B cell (primary cell): ENCODE measurements around the gene SRRD. TPM values are rescaled to one million over a fixed set of nuclear protein-coding genes. Genes with fewer than 3 reads are reported as not detected.

ENCODE experiments used
- ATAC-seq: fragments of 200-7000 bp; cut with Tn5 transposase; one replicate; pipeline ENCODE4 v1.10.0; 2021; ENCODE audit warnings: low read depth, mild to moderate bottlenecking, moderate number of reproducible peaks, moderate library complexity
- CTCF ChIA-PET: fragments of 350-600 bp; sonication (Branson Sonifier 250); formaldehyde crosslinking; loops from one replicate; lab custom pipeline; 2021; ENCODE audit warnings: antibody characterized with exemption, inconsistent platforms; lab: Charles Lee
- POLR2A ChIA-PET: fragments of 350-600 bp; sonication (Branson Sonifier 250); formaldehyde crosslinking; loops from one replicate; lab custom pipeline; 2021; ENCODE audit warnings: antibody characterized with exemption; lab: Charles Lee
- DNase-seq: peaks from one replicate; pipeline ENCODE4 v3.0.0; 2013
- H2AFZ ChIP-seq: 2 replicates; pipeline ENCODE4 v1.6.1; 2012; ENCODE audit warnings: mild to moderate bottlenecking, low read depth, low read length; ENCODE audit not compliant: insufficient read depth, poor library complexity, severe bottlenecking
- H3K27ac ChIP-seq, 2 donors: 1 replicate in 1 of 2; 2 replicates in 1 of 2; pipeline ENCODE4 v1.5.1; 2012 to 2013; ENCODE audit warnings: low read length in 2 of 2, mild to moderate bottlenecking in 2 of 2, moderate library complexity in 1 of 2
- H3K27me3 ChIP-seq, 4 experiments: fragments of 200-600 bp in 1 of 4; sonication (generic) in 1 of 4; replicated peaks in 1 of 4; 1 replicate in 2 of 4; 2 replicates in 2 of 4; pipeline versions ENCODE4 v1.6.1 to v1.7.0; 2013 to 2016; ENCODE audit warnings: low read length in 3 of 4, mild to moderate bottlenecking in 2 of 4, mixed read lengths in 1 of 4, moderate library complexity in 1 of 4; ENCODE audit not compliant: insufficient read depth in 4 of 4, control insufficient read depth in 3 of 4; ENCODE audit errors: control extremely low read depth in 1 of 4
- H3K36me3 ChIP-seq, 2 experiments: replicated peaks in 1 of 2; 1 replicate in 1 of 2; 2 replicates in 1 of 2; pipeline versions ENCODE4 v1.6.1 to v1.7.1; 2013; ENCODE audit warnings: low read length in 1 of 2; ENCODE audit not compliant: insufficient read depth in 2 of 2, control insufficient read depth in 1 of 2; ENCODE audit errors: control extremely low read depth in 1 of 2, extremely low read depth in 1 of 2
- H3K4me1 ChIP-seq, 2 donors: fragments of 200-600 bp in 1 of 2; sonication (generic) in 1 of 2; 1 replicate in 1 of 2; 2 replicates in 1 of 2; pipeline versions ENCODE4 v1.5.1 to v1.6.1; 2013 to 2017; ENCODE audit warnings: low read length in 2 of 2; ENCODE audit not compliant: control insufficient read depth in 2 of 2, insufficient read depth in 2 of 2
- H3K4me2 ChIP-seq: replicated peaks from 2 replicates; pipeline ENCODE3; 2012; ENCODE audit warnings: mild to moderate bottlenecking, low read depth, low read length; ENCODE audit not compliant: poor library complexity, severe bottlenecking
- H3K4me3 ChIP-seq, 5 experiments: fragments of 200-600 bp in 1 of 5; sonication (generic) in 1 of 5; 1 replicate in 3 of 5; 2 replicates in 2 of 5; pipeline versions ENCODE4 v1.5.1 to v1.7.0; 2011 to 2016; ENCODE audit warnings: low read length in 4 of 5, mild to moderate bottlenecking in 4 of 5, low read depth in 2 of 5, control low read depth in 1 of 5, moderate library complexity in 1 of 5; ENCODE audit not compliant: insufficient read depth in 1 of 5; ENCODE audit errors: control extremely low read depth in 1 of 5, extremely low read depth in 1 of 5
- H3K79me2 ChIP-seq: fragments of 200-600 bp; sonication (generic); one replicate; pipeline ENCODE4 v1.6.0; 2016; ENCODE audit warnings: low read length; ENCODE audit not compliant: control insufficient read depth, insufficient read depth
- H3K9ac ChIP-seq: fragments of 200-600 bp; sonication (generic); 2 replicates; pipeline ENCODE4 v1.6.1; 2017; ENCODE audit warnings: mild to moderate bottlenecking, low read length, moderate library complexity
- H3K9me3 ChIP-seq, 3 donors: one replicate each; pipeline versions ENCODE4 v1.6.1 to v1.7.1; 2013; ENCODE audit warnings: low read length in 2 of 3; ENCODE audit not compliant: control insufficient read depth in 2 of 3, insufficient read depth in 1 of 3; ENCODE audit errors: control extremely low read depth in 1 of 3
- H4K20me1 ChIP-seq: 2 replicates; pipeline ENCODE4 v1.6.0; 2012; ENCODE audit warnings: mild to moderate bottlenecking, low read length; ENCODE audit not compliant: insufficient read depth, control insufficient read depth, poor library complexity, severe bottlenecking
- H3K27ac Mint-ChIP-seq: one replicate; pipeline ENCODE4 v1.8.0; 2021; ENCODE audit warnings: mixed read lengths
- H3K27me3 Mint-ChIP-seq: one replicate; pipeline ENCODE4 v1.8.0; 2021; ENCODE audit warnings: mixed read lengths
- H3K4me1 Mint-ChIP-seq: one replicate; pipeline ENCODE4 v1.8.0; 2021; ENCODE audit warnings: mixed read lengths
- H3K4me3 Mint-ChIP-seq: one replicate; pipeline ENCODE4 v1.8.0; 2021; ENCODE audit warnings: mixed read lengths
- H3K9me3 Mint-ChIP-seq: one replicate; pipeline ENCODE4 v1.8.0; 2022; ENCODE audit warnings: mixed read lengths; ENCODE audit not compliant: insufficient read depth
- EZH2 ChIP-seq: IDR thresholded peaks from 2 replicates; pipeline ENCODE4 v1.6.1; 2012; ENCODE audit warnings: borderline replicate concordance, low read depth, mild to moderate bottlenecking, moderate library complexity, low read length; ENCODE audit not compliant: insufficient read depth, poor library complexity, severe bottlenecking
- WGBS: methylation state at CpG from one replicate; pipeline ENCODE4 v1.1.5; 2013; ENCODE audit warnings: missing lambda C conversion rate; ENCODE audit not compliant: insufficient coverage; 5-methylcytosine and 5-hydroxymethylcytosine counted together
- intact Hi-C: fragments of 100-400 bp; cut with micrococcal nuclease; formaldehyde crosslinking; loops from one replicate; pipeline ENCODE4 v1.10.0; 2022
- polyA plus RNA-seq: library from polyadenylated mRNA; depleted of rRNA; stranded (reverse); fragments of >200 nt; gene quantifications from 2 replicates; pipeline ENCODE4 v1.2.3, GENCODE V29; 2012
- total RNA-seq, 2 donors: library from RNA; stranded (reverse); fragments of 120-200 nt in 1 of 2; gene quantifications; 1 replicate in 1 of 2; 2 replicates in 1 of 2; pipeline versions ENCODE4 v1.2.3 to v1.2.4, GENCODE V29; 2013 to 2022
- TF ChIP-seq, protein P1 (sequence below): fragments of 200-600 bp; IDR thresholded peaks from one replicate; pipeline ENCODE4 v1.8.0; 2022; ENCODE audit warnings: antibody characterized with exemption, mild to moderate bottlenecking

SRRD gene
- total and polyA plus RNA-seq, 2 donors (not counting 1 experiment from before 2014, with no cell fraction given): 7.8 to 19.2 TPM

DNA sequence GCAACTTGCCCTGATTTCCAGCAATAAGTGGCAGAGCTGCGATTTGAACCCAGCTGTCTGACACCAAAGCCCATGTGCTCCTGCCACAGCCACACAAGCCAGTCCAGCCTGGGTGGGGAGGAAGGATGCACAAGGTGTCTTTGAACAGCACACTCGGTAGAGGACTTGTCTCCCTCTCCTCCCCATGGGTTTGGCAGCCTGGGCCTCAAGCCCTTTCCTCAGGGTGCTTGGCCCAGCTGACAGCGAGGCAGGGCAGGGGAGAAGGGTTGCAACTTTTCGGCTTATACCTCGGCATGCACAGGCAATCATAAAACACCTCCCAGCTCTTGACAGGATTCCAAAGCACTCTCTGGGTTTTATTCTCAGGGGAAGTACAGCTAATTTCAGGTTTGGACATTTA, 35.3 kb upstream of the SRRD start:
- H3K27me3 Mint-ChIP-seq: no peaks in the 10 kb centered on the region
- Histone ChIP-seq H3K4me3 (no peak overlapping the region), H4K20me1 (no peaks in the 10 kb centered on the region), H3K9me3 (no peaks in the 10 kb centered on the region), H3K36me3 (peaks cover 3 to 36% of the 10 kb centered on the region in 2 experiments), H3K27ac (no peak overlapping the region), H3K27me3 (no peaks in the 10 kb centered on the region), H3K4me2 (no peak overlapping the region), H3K4me1 (no peaks in the 10 kb centered on the region), H3K79me2 (no peaks in the 10 kb centered on the region), H3K9ac (no peak overlapping the region), H2AFZ (no peak overlapping the region)
- DNase-seq: no peak
- ChIA-PET POLR2A (interaction anchor here (1.0 kb wide), 1 partner anchor 11 kb away, joined by 3 read pairs; no protein-coding TSS in a partner anchor), CTCF (no interaction called here)
- intact Hi-C loops: no loop called here
- no peaks in the 10 kb centered on the region for H3K9me3 Mint-ChIP-seq
- H3K27ac Mint-ChIP-seq: no peak overlapping the region
- no peaks in the 10 kb centered on the region for H3K4me1 Mint-ChIP-seq
- 100% methylated on average over 1 of the region's 5 CpGs for WGBS
- no peak overlapping the region for H3K4me3 Mint-ChIP-seq
- no peak for ATAC-seq
- TF ChIP-seq, protein P1, sequence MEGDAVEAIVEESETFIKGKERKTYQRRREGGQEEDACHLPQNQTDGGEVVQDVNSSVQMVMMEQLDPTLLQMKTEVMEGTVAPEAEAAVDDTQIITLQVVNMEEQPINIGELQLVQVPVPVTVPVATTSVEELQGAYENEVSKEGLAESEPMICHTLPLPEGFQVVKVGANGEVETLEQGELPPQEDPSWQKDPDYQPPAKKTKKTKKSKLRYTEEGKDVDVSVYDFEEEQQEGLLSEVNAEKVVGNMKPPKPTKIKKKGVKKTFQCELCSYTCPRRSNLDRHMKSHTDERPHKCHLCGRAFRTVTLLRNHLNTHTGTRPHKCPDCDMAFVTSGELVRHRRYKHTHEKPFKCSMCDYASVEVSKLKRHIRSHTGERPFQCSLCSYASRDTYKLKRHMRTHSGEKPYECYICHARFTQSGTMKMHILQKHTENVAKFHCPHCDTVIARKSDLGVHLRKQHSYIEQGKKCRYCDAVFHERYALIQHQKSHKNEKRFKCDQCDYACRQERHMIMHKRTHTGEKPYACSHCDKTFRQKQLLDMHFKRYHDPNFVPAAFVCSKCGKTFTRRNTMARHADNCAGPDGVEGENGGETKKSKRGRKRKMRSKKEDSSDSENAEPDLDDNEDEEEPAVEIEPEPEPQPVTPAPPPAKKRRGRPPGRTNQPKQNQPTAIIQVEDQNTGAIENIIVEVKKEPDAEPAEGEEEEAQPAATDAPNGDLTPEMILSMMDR: no peak
- no peak for TF ChIP-seq EZH2

DNA sequence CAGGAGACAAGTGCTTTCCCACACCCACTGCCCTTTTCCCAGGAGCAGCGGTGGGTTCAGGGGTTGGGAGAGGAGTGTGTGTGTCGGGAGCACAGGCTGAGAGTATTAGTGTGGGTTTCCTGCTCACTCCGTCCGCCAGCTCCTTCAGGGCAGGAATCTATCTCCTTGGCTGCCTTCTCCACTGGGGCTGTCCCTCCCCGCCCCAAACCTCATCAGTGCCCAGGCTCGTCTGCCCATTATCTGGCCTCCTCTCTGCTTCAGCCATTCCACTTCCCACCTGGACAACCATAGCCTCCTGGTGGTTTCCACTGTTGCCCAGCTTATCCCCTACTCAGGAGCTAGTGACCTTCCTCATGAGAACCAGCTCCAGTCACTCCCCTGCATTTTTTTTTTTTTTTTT, 34.7 kb upstream of the SRRD start:
- no peaks in the 10 kb centered on the region for H4K20me1 ChIP-seq
- Mint-ChIP-seq H3K27ac (no peak overlapping the region), H3K4me1 (no peaks in the 10 kb centered on the region), H3K4me3 (no peak overlapping the region), H3K27me3 (no peaks in the 10 kb centered on the region), H3K9me3 (no peaks in the 10 kb centered on the region)
- no peak overlapping the region for H3K4me2 ChIP-seq
- no peaks in the 10 kb centered on the region for H3K9me3 ChIP-seq
- H3K36me3 ChIP-seq: peaks cover 4 to 37% of the 10 kb centered on the region in 2 experiments
- ChIA-PET CTCF (interaction anchor here (0.6 to 1.0 kb wide), 3 partner anchors 12 to 883 kb away, joined by 3 to 4 read pairs (median 3); no protein-coding TSS in a partner anchor), POLR2A (interaction anchor here (1.0 kb wide), 2 partner anchors 12 to 21 kb away, joined by 3 to 5 read pairs; no protein-coding TSS in a partner anchor)
- no peak overlapping the region for H3K9ac ChIP-seq
- no peak overlapping the region for H3K4me3 ChIP-seq
- no peaks in the 10 kb centered on the region for H3K79me2 ChIP-seq
- H2AFZ ChIP-seq: no peak overlapping the region
- no peak for ATAC-seq
- H3K27ac ChIP-seq: no peak overlapping the region
- H3K27me3 ChIP-seq: no peaks in the 10 kb centered on the region
- WGBS: 90% methylated on average over 2 of the region's 6 CpGs
- TF ChIP-seq, protein P1: no peak
- no peak for TF ChIP-seq EZH2
- intact Hi-C loops: no loop called here
- no peak for DNase-seq
- no peaks in the 10 kb centered on the region for H3K4me1 ChIP-seq
